ENCODE results near the gene S100A14. TPM values are rescaled to one million over a fixed set of nuclear protein-coding genes. Genes with fewer than 3 reads are reported as not detected.

S100A14 gene
- polyA plus RNA-seq, 3 donors = 20.9 to 28.6 (median 21.1) TPM

- no peak for DNase-seq (ENCODE audit: low read depth in 3 of 3, low spot score in 2 of 3)
Measured at GRCh38 chr1:153567621-153568366, 48.3 kb downstream of the S100A14 start.

- DNase-seq (ENCODE audit: low read depth in 3 of 3, low spot score in 2 of 3) = no peak
Measured at GRCh38 chr1:153566414-153567371, 49.4 kb downstream of the S100A14 start.

- no peak for DNase-seq (ENCODE audit: low read depth in 3 of 3, low spot score in 2 of 3)
Measured at GRCh38 chr1:153565529-153566374, 50.4 kb downstream of the S100A14 start, which contains the start of gene S100A2. S100A2 (minus strand) TSS chr1:153565844; CDS start chr1:153563877, 1,967 bp downstream.

Other genes with a start within 250 kb of the S100A14 start
- 1 to 10 TPM in 2 of 3 donors, under 1 TPM in 1; 0.64 to 3.9 (median 1.8) TPM for gene S100A12, start 240.7 kb downstream of the S100A14 start, polyA plus RNA-seq (ENCODE audit: insufficient read length in 3 of 3)
- 10 to 100 TPM in 2 of 3 donors, 1 to 10 TPM in 1; 4.1 to 21.5 (median 14.9) TPM for gene S100A8, start 225.3 kb downstream of the S100A14 start, polyA plus RNA-seq (ENCODE audit: insufficient read length in 3 of 3)
- gene S100A7A, start 199.8 kb downstream of the S100A14 start, polyA plus RNA-seq (ENCODE audit: insufficient read length in 3 of 3) = not detected
- gene S100A7, start 155.7 kb downstream of the S100A14 start, polyA plus RNA-seq (ENCODE audit: insufficient read length in 3 of 3) = under 1 TPM in 2 of 3 donors, not detected in 1; 0.92 to 0.97 TPM
- gene S100A6, start 80.3 kb downstream of the S100A14 start, polyA plus RNA-seq (ENCODE audit: insufficient read length in 3 of 3) = 100 to 1,000 TPM; 183 to 288 (median 211) TPM
- gene S100A5, start 75.4 kb downstream of the S100A14 start, polyA plus RNA-seq (ENCODE audit: insufficient read length in 3 of 3) = 1 to 10 TPM; 1.1 to 1.7 (median 1.2) TPM
- gene S100A4, start 70.5 kb downstream of the S100A14 start, polyA plus RNA-seq (ENCODE audit: insufficient read length in 3 of 3) = 10 to 100 TPM; 34.4 to 58.9 (median 39.4) TPM
- under 1 TPM in 1 of 3 donors, not detected in 2; 0.35 TPM for gene S100A3, start 67.1 kb downstream of the S100A14 start, polyA plus RNA-seq (ENCODE audit: insufficient read length in 3 of 3)
- gene S100A2, start 50.5 kb downstream of the S100A14 start, polyA plus RNA-seq (ENCODE audit: insufficient read length in 3 of 3) = 1 to 10 TPM; 5.0 to 9.6 (median 9.2) TPM
- gene S100A16, start 3.2 kb downstream of the S100A14 start, polyA plus RNA-seq (ENCODE audit: insufficient read length in 3 of 3) = 100 to 1,000 TPM; 100 to 112 (median 101) TPM
- 100 to 1,000 TPM; 155 to 174 (median 166) TPM for gene S100A13, start 11.2 kb upstream of the S100A14 start, polyA plus RNA-seq (ENCODE audit: insufficient read length in 3 of 3)
- gene S100A1, start 12.1 kb upstream of the S100A14 start, polyA plus RNA-seq (ENCODE audit: insufficient read length in 3 of 3) = 10 to 100 TPM; 21.8 to 48.2 (median 21.9) TPM
- 100 to 1,000 TPM; 117 to 119 (median 117) TPM for gene CHTOP, start 17.7 kb upstream of the S100A14 start, polyA plus RNA-seq (ENCODE audit: insufficient read length in 3 of 3)
- gene SNAPIN, start 42.4 kb upstream of the S100A14 start, polyA plus RNA-seq (ENCODE audit: insufficient read length in 3 of 3) = 10 to 100 TPM; 53.7 to 58.9 (median 56.6) TPM
- gene ILF2, start 54.7 kb upstream of the S100A14 start, polyA plus RNA-seq (ENCODE audit: insufficient read length in 3 of 3) = 100 to 1,000 TPM; 325 to 353 (median 339) TPM
- 10 to 100 TPM; 64.0 to 77.4 (median 67.5) TPM for gene NPR1, start 62.4 kb upstream of the S100A14 start, polyA plus RNA-seq (ENCODE audit: insufficient read length in 3 of 3)
- gene INTS3, start 111.7 kb upstream of the S100A14 start, polyA plus RNA-seq (ENCODE audit: insufficient read length in 3 of 3) = 10 to 100 TPM; 84.0 to 91.5 (median 85.5) TPM
- 10 to 100 TPM; 31.5 to 33.3 (median 33.0) TPM for gene SLC27A3, start 159.1 kb upstream of the S100A14 start, polyA plus RNA-seq (ENCODE audit: insufficient read length in 3 of 3)